ENCODE results near the gene MFSD1.

MFSD1 gene

GRCh38 chr3:158763421-158763820 lies 38.4 kb upstream of the MFSD1 start:
- Histone ChIP-seq H3K27me3 (replicated peaks; ENCODE audit: control insufficient read depth, insufficient read depth, low read length) (no peaks in the 10 kb centered on the region), H3K4me3 (replicated peaks; ENCODE audit: low read depth, low read length) (no peak overlapping the region), H3K36me3 (ENCODE audit: control insufficient read depth, insufficient read depth, low read length) (no peaks in the 10 kb centered on the region)
- no peak for DNase-seq (ENCODE audit: extremely low read depth, insufficient read length)
- TF ChIP-seq CTCF (IDR thresholded peaks at IDR 0.05; ENCODE audit: insufficient read depth, low read length, poor library complexity, severe bottlenecking) = no peak

- Histone ChIP-seq H3K36me3 (ENCODE audit: control insufficient read depth, insufficient read depth, low read length) (no peaks in the 10 kb centered on the region), H3K4me3 (replicated peaks; ENCODE audit: low read depth, low read length) (no peak overlapping the region), H3K27me3 (replicated peaks; ENCODE audit: control insufficient read depth, insufficient read depth, low read length) (no peaks in the 10 kb centered on the region)
- no peak for TF ChIP-seq CTCF (IDR thresholded peaks at IDR 0.05; ENCODE audit: insufficient read depth, low read length, poor library complexity, severe bottlenecking)
- no peak for DNase-seq (ENCODE audit: extremely low read depth, insufficient read length)
Measured at GRCh38 chr3:158765518-158766205, 36.2 kb upstream of the MFSD1 start.

- no peak for DNase-seq (ENCODE audit: extremely low read depth, insufficient read length)
- H3K36me3 ChIP-seq (ENCODE audit: control insufficient read depth, insufficient read depth, low read length) = no peaks in the 10 kb centered on the region
- H3K27me3 ChIP-seq (replicated peaks; ENCODE audit: control insufficient read depth, insufficient read depth, low read length) = no peaks in the 10 kb centered on the region
- no peak for TF ChIP-seq CTCF (IDR thresholded peaks at IDR 0.05; ENCODE audit: insufficient read depth, low read length, poor library complexity, severe bottlenecking)
- no peak overlapping the region for H3K4me3 ChIP-seq (replicated peaks; ENCODE audit: low read depth, low read length)
Measured at GRCh38 chr3:158766364-158766763, 35.5 kb upstream of the MFSD1 start.

- Histone ChIP-seq H3K36me3 (ENCODE audit: control insufficient read depth, insufficient read depth, low read length) (no peaks in the 10 kb centered on the region), H3K4me3 (replicated peaks; ENCODE audit: low read depth, low read length) (no peak overlapping the region), H3K27me3 (replicated peaks; ENCODE audit: control insufficient read depth, insufficient read depth, low read length) (no peaks in the 10 kb centered on the region)
- TF ChIP-seq CTCF (IDR thresholded peaks at IDR 0.05; ENCODE audit: insufficient read depth, low read length, poor library complexity, severe bottlenecking) = no peak
- DNase-seq (ENCODE audit: extremely low read depth, insufficient read length) = no peak
Measured at GRCh38 chr3:158768361-158768787, 33.5 kb upstream of the MFSD1 start.

GRCh38 chr3:158768881-158769543 lies 32.8 kb upstream of the MFSD1 start:
- TF ChIP-seq CTCF (IDR thresholded peaks at IDR 0.05; ENCODE audit: insufficient read depth, low read length, poor library complexity, severe bottlenecking) = no peak
- Histone ChIP-seq H3K27me3 (replicated peaks; ENCODE audit: control insufficient read depth, insufficient read depth, low read length) (no peaks in the 10 kb centered on the region), H3K4me3 (replicated peaks; ENCODE audit: low read depth, low read length) (no peak overlapping the region), H3K36me3 (ENCODE audit: control insufficient read depth, insufficient read depth, low read length) (no peaks in the 10 kb centered on the region)
- no peak for DNase-seq (ENCODE audit: extremely low read depth, insufficient read length)
